Memory B cell (primary cell): Measurements from ENCODE around the gene HIVEP3.

ENCODE experiments used
- ATAC-seq: fragments of 150-1000 bp; cut with Tn5 transposase; 2 replicates; pipeline ENCODE4 v1.10.0; 2021; ENCODE audit warnings: low read depth, mild to moderate bottlenecking, moderate library complexity
- DNase-seq, 2 donors: peaks; one replicate each; pipeline ENCODE4 v3.0.0; 2022; ENCODE audit warnings: low spot score in 2 of 2
- H3K27ac Mint-ChIP-seq: one replicate; pipeline ENCODE4 v1.8.0; 2022; ENCODE audit warnings: mild to moderate bottlenecking, moderate library complexity, mixed read lengths
- H3K27me3 Mint-ChIP-seq: one replicate; pipeline ENCODE4 v1.8.0; 2022; ENCODE audit warnings: mixed read lengths
- H3K36me3 Mint-ChIP-seq: one replicate; pipeline ENCODE4 v1.8.0; 2022; ENCODE audit warnings: mild to moderate bottlenecking, mixed read lengths
- H3K4me1 Mint-ChIP-seq: one replicate; pipeline ENCODE4 v1.8.0; 2022; ENCODE audit warnings: mixed read lengths
- H3K4me3 Mint-ChIP-seq: one replicate; pipeline ENCODE4 v1.8.0; 2022; ENCODE audit warnings: mild to moderate bottlenecking, moderate library complexity, mixed read lengths
- H3K9me3 Mint-ChIP-seq: one replicate; pipeline ENCODE4 v1.8.0; 2022; ENCODE audit warnings: mixed read lengths

The HIVEP3 gene

GRCh38 chr1:41734201-41734970, 184.3 kb downstream of the HIVEP3 start:
- Mint-ChIP-seq H3K9me3 (no peaks in the 10 kb centered on the region), H3K4me3 (no peak overlapping the region), H3K27ac (peak overlapping the region; percentile 0), H3K36me3 (no peaks in the 10 kb centered on the region), H3K4me1 (peaks cover 37% of the 10 kb centered on the region), H3K27me3 (no peaks in the 10 kb centered on the region)
- ATAC-seq (no peak), DNase-seq (no peak)

- no peak overlapping the region for H3K4me3 Mint-ChIP-seq
- H3K36me3 Mint-ChIP-seq, result no peaks in the 10 kb centered on the region
- no peaks in the 10 kb centered on the region for H3K9me3 Mint-ChIP-seq
- H3K4me1 Mint-ChIP-seq, result peaks cover 37% of the 10 kb centered on the region
- H3K27ac Mint-ChIP-seq, result no peak overlapping the region
- ATAC-seq (no peak), DNase-seq (no peak)
- H3K27me3 Mint-ChIP-seq, result no peaks in the 10 kb centered on the region
Measured at GRCh38 chr1:41733725-41734124, 185.0 kb downstream of the HIVEP3 start.

- peaks cover 43% of the 10 kb centered on the region for H3K4me1 Mint-ChIP-seq
- ATAC-seq, result no peak
Measured at GRCh38 chr1:41733021-41733420, 185.7 kb downstream of the HIVEP3 start.

GRCh38 chr1:41731516-41732030, 187.1 kb downstream of the HIVEP3 start:
- Mint-ChIP-seq H3K4me1 (peaks cover 47% of the 10 kb centered on the region), H3K36me3 (no peaks in the 10 kb centered on the region), H3K9me3 (no peaks in the 10 kb centered on the region), H3K27ac (peak overlapping the region; percentile 18), H3K27me3 (no peaks in the 10 kb centered on the region), H3K4me3 (no peak overlapping the region)
- DNase-seq, result no peak
- no peak for ATAC-seq

More at GRCh38 chr1:41733021-41733420, 185.7 kb downstream of the HIVEP3 start:
- Mint-ChIP-seq H3K9me3 (no peaks in the 10 kb centered on the region), H3K27ac (no peak overlapping the region), H3K4me3 (no peak overlapping the region), H3K36me3 (no peaks in the 10 kb centered on the region), H3K27me3 (no peaks in the 10 kb centered on the region)
- no peak for DNase-seq

GRCh38 chr1:41730806-41731205, 187.9 kb downstream of the HIVEP3 start:
- H3K27me3 Mint-ChIP-seq, result no peaks in the 10 kb centered on the region
- H3K4me1 Mint-ChIP-seq, result peaks cover 52% of the 10 kb centered on the region
- DNase-seq (no peak), ATAC-seq (no peak)
- H3K36me3 Mint-ChIP-seq, result no peaks in the 10 kb centered on the region
- H3K4me3 Mint-ChIP-seq, result no peak overlapping the region
- no peak overlapping the region for H3K27ac Mint-ChIP-seq
- no peaks in the 10 kb centered on the region for H3K9me3 Mint-ChIP-seq

- Mint-ChIP-seq H3K36me3 (no peaks in the 10 kb centered on the region), H3K4me1 (peaks cover 45% of the 10 kb centered on the region), H3K9me3 (no peaks in the 10 kb centered on the region), H3K4me3 (peak overlapping the region; percentile 71), H3K27me3 (no peaks in the 10 kb centered on the region), H3K27ac (peak overlapping the region; percentile 88)
- DNase-seq (peak; percentile 73 to 79), ATAC-seq (peak; percentile 76)
Measured at GRCh38 chr1:41728403-41729202, 190.1 kb downstream of the HIVEP3 start.

- Mint-ChIP-seq H3K9me3 (no peaks in the 10 kb centered on the region), H3K36me3 (no peaks in the 10 kb centered on the region), H3K27me3 (no peaks in the 10 kb centered on the region), H3K4me1 (peaks cover 47% of the 10 kb centered on the region), H3K4me3 (peak overlapping the region; percentile 71), H3K27ac (peak overlapping the region; percentile 88)
- DNase-seq (peak in 1 of 2 donors; percentile 35), ATAC-seq (no peak)
Measured at GRCh38 chr1:41727749-41728115, 191.0 kb downstream of the HIVEP3 start.

- Mint-ChIP-seq H3K27me3 (no peaks in the 10 kb centered on the region), H3K36me3 (no peaks in the 10 kb centered on the region), H3K27ac (peak overlapping the region; percentile 88), H3K4me3 (peak overlapping the region; percentile 71), H3K4me1 (peaks cover 48% of the 10 kb centered on the region), H3K9me3 (no peaks in the 10 kb centered on the region)
- peak; percentile 60 to 64 for DNase-seq
- peak; percentile 49 for ATAC-seq
Measured at GRCh38 chr1:41726899-41727748, 191.6 kb downstream of the HIVEP3 start.

GRCh38 chr1:41726292-41726691, 192.4 kb downstream of the HIVEP3 start:
- Mint-ChIP-seq H3K9me3 (no peaks in the 10 kb centered on the region), H3K4me3 (peak overlapping the region; percentile 71), H3K4me1 (peaks cover 48% of the 10 kb centered on the region), H3K36me3 (no peaks in the 10 kb centered on the region), H3K27me3 (no peaks in the 10 kb centered on the region), H3K27ac (peak overlapping the region; percentile 88)
- ATAC-seq (no peak), DNase-seq (no peak)

- Mint-ChIP-seq H3K27ac (no peak overlapping the region), H3K36me3 (no peaks in the 10 kb centered on the region), H3K4me3 (no peak overlapping the region), H3K9me3 (no peaks in the 10 kb centered on the region), H3K27me3 (no peaks in the 10 kb centered on the region), H3K4me1 (peaks cover 56% of the 10 kb centered on the region)
- DNase-seq, result no peak
- no peak for ATAC-seq
Measured at GRCh38 chr1:41724926-41725325, 193.8 kb downstream of the HIVEP3 start.

GRCh38 chr1:41724248-41724647, 194.5 kb downstream of the HIVEP3 start:
- ATAC-seq, result no peak
- H3K4me1 Mint-ChIP-seq, result peaks cover 53% of the 10 kb centered on the region
- H3K4me3 Mint-ChIP-seq, result no peak overlapping the region
- no peaks in the 10 kb centered on the region for H3K27me3 Mint-ChIP-seq
- H3K27ac Mint-ChIP-seq, result no peak overlapping the region
- no peaks in the 10 kb centered on the region for H3K9me3 Mint-ChIP-seq
- no peak for DNase-seq
- no peaks in the 10 kb centered on the region for H3K36me3 Mint-ChIP-seq

- no peak for DNase-seq
- Mint-ChIP-seq H3K27ac (no peak overlapping the region), H3K4me1 (peaks cover 53% of the 10 kb centered on the region), H3K36me3 (no peaks in the 10 kb centered on the region), H3K27me3 (no peaks in the 10 kb centered on the region), H3K4me3 (no peak overlapping the region), H3K9me3 (no peaks in the 10 kb centered on the region)
- no peak for ATAC-seq
Measured at GRCh38 chr1:41723786-41724185, 194.9 kb downstream of the HIVEP3 start.

GRCh38 chr1:41722184-41722583, 196.5 kb downstream of the HIVEP3 start:
- H3K9me3 Mint-ChIP-seq, result no peaks in the 10 kb centered on the region
- DNase-seq (no peak), ATAC-seq (no peak)
- peaks cover 44% of the 10 kb centered on the region for H3K4me1 Mint-ChIP-seq
- peak overlapping the region; percentile 6 for H3K4me3 Mint-ChIP-seq
- no peak overlapping the region for H3K27ac Mint-ChIP-seq
- H3K36me3 Mint-ChIP-seq, result no peaks in the 10 kb centered on the region
- no peaks in the 10 kb centered on the region for H3K27me3 Mint-ChIP-seq
